Measurements from ENCODE around the gene ADSL.
"Not testable (repeated sequence)": the region's sequence is repeated elsewhere in the genome, so short reads cannot be mapped to it uniquely, and the experiment has no call there.

ADSL gene

DNA sequence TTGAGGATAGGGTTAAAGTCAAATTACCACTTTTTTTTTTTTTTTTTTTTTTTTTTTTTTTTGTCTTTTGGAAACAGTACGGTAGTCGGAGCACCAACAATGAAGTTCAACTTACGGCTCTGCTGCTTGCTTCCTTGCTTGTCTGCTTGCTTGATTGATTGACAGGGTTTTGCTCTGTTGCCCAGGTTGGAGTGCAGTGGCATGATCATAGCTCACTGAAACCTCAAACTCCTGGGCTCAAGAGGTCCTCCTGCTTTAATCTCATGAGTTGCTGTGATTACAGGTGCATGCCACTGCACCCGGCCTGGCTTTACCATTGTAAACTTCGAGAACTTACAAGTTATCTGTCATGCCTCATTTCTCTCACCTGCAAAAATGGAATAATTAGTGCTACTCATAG, 29.8 kb downstream of the ADSL start:
- no peak overlapping the region for H3K4me2 ChIP-seq (ENCODE audit: insufficient read depth, low read length)
- peaks cover 9% of the 10 kb centered on the region for H3K36me3 ChIP-seq (ENCODE audit: insufficient read depth, low read length)
- H3K4me3 ChIP-seq (ENCODE audit: low read depth in 1 of 2, low read length in 2 of 2) = no peak overlapping the region
- DNase-seq = no peak
- no peak overlapping the region for H2AFZ ChIP-seq (ENCODE audit: low read depth, low read length)
- H3K27me3 ChIP-seq (ENCODE audit: insufficient read depth, low read length, poor library complexity) = no peaks in the 10 kb centered on the region
- TF ChIP-seq, protein P1, sequence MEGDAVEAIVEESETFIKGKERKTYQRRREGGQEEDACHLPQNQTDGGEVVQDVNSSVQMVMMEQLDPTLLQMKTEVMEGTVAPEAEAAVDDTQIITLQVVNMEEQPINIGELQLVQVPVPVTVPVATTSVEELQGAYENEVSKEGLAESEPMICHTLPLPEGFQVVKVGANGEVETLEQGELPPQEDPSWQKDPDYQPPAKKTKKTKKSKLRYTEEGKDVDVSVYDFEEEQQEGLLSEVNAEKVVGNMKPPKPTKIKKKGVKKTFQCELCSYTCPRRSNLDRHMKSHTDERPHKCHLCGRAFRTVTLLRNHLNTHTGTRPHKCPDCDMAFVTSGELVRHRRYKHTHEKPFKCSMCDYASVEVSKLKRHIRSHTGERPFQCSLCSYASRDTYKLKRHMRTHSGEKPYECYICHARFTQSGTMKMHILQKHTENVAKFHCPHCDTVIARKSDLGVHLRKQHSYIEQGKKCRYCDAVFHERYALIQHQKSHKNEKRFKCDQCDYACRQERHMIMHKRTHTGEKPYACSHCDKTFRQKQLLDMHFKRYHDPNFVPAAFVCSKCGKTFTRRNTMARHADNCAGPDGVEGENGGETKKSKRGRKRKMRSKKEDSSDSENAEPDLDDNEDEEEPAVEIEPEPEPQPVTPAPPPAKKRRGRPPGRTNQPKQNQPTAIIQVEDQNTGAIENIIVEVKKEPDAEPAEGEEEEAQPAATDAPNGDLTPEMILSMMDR (IDR thresholded peaks at IDR 0.05; ENCODE audit: borderline replicate concordance, extremely low read depth, low read length, poor library complexity, severe bottlenecking) = no peak
- no peak for TF ChIP-seq EZH2 (IDR thresholded peaks at IDR 0.05; ENCODE audit: borderline replicate concordance, low read depth, low read length, severe bottlenecking)
- peaks cover 84% of the 10 kb centered on the region for H3K79me2 ChIP-seq (ENCODE audit: insufficient read depth, low read length)
- ATAC-seq (ENCODE audit: insufficient read depth, low read depth) = no peak
- peaks cover 15% of the 10 kb centered on the region for H3K4me1 ChIP-seq (ENCODE audit: insufficient read depth, low read length)
- no peaks in the 10 kb centered on the region for H3K9me3 ChIP-seq (ENCODE audit: insufficient read depth, low read length, severe bottlenecking)
- H4K20me1 ChIP-seq (ENCODE audit: insufficient read depth, low read length) = peaks cover 6% of the 10 kb centered on the region; the same call in 1 of the 2 replicates
- H3K27ac ChIP-seq (ENCODE audit: low read length) = no peak overlapping the region
- H3K9ac ChIP-seq (ENCODE audit: low read depth, low read length) = no peak overlapping the region

DNA sequence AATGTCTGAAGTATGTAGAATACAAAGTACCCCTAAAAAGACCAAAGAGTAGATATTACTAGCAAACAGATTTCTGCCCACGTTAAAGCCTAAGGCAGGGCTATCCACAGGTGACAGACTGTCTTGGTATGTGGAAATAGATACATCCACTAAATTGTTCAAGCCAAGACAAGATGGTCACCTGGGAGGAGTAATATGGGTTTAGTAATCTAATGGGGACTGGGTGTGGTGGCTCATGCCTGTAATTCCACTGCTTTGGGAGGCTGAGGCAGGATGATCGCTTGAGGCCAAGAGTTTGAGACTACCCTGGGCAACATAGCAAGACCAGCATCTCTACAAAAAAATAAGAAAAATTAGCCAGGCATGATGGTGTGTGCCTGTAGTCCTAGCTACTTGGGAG, 31.6 kb downstream of the ADSL start:
- no peak overlapping the region for H3K9ac ChIP-seq (ENCODE audit: low read depth, low read length)
- ATAC-seq (ENCODE audit: insufficient read depth, low read depth) (no peak), DNase-seq (no peak)
- H3K27me3 ChIP-seq (ENCODE audit: insufficient read depth, low read length, poor library complexity) = no peaks in the 10 kb centered on the region
- H2AFZ ChIP-seq (ENCODE audit: low read depth, low read length) = no peak overlapping the region
- no peaks in the 10 kb centered on the region for H3K9me3 ChIP-seq (ENCODE audit: insufficient read depth, low read length, severe bottlenecking)
- no peak overlapping the region for H3K4me3 ChIP-seq (ENCODE audit: low read depth in 1 of 2, low read length in 2 of 2)
- H3K36me3 ChIP-seq (ENCODE audit: insufficient read depth, low read length) = peaks cover 5% of the 10 kb centered on the region
- no peak overlapping the region for H3K27ac ChIP-seq (ENCODE audit: low read length)
- peaks cover 10% of the 10 kb centered on the region; the same call in 1 of the 2 replicates for H4K20me1 ChIP-seq (ENCODE audit: insufficient read depth, low read length)
- no peak overlapping the region for H3K4me2 ChIP-seq (ENCODE audit: insufficient read depth, low read length)
- TF ChIP-seq, protein P1 (IDR thresholded peaks at IDR 0.05; ENCODE audit: borderline replicate concordance, extremely low read depth, low read length, poor library complexity, severe bottlenecking) = no peak
- TF ChIP-seq EZH2 (IDR thresholded peaks at IDR 0.05; ENCODE audit: borderline replicate concordance, low read depth, low read length, severe bottlenecking) = no peak
- no peaks in the 10 kb centered on the region for H3K4me1 ChIP-seq (ENCODE audit: insufficient read depth, low read length)
- peaks cover 86% of the 10 kb centered on the region for H3K79me2 ChIP-seq (ENCODE audit: insufficient read depth, low read length)

DNA sequence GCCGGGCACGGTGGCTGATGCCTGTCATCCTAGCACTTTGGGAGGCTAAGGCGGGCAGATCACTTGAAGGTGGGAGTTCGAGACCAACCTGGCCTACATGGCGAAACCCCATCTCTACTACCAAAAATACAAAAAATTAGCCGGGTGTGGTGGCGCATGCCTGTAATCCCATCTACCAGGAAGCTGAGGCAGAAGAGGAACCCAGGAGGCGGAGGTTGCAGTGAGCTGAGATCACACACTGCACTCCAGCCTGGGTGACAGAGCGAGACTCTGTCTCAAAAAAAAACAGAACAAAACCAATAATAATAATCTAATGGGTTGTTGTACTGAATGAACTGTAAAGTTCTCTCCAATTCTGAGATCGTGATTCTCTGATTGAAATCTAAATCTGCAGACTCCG, 32.1 kb downstream of the ADSL start:
- H3K4me3 ChIP-seq (ENCODE audit: low read depth in 1 of 2, low read length in 2 of 2); ATAC-seq (ENCODE audit: insufficient read depth, low read depth); H3K4me2 ChIP-seq (ENCODE audit: insufficient read depth, low read length); H4K20me1 ChIP-seq (ENCODE audit: insufficient read depth, low read length); H3K9me3 ChIP-seq (ENCODE audit: insufficient read depth, low read length, severe bottlenecking); H3K9ac ChIP-seq (ENCODE audit: low read depth, low read length); H3K27ac ChIP-seq (ENCODE audit: low read length); H3K36me3 ChIP-seq (ENCODE audit: insufficient read depth, low read length); DNase-seq; H2AFZ ChIP-seq (ENCODE audit: low read depth, low read length); H3K4me1 ChIP-seq (ENCODE audit: insufficient read depth, low read length); H3K27me3 ChIP-seq (ENCODE audit: insufficient read depth, low read length, poor library complexity): not testable (repeated sequence)
- H3K79me2 ChIP-seq (ENCODE audit: insufficient read depth, low read length) = peaks cover 84% of the 10 kb centered on the region

DNA sequence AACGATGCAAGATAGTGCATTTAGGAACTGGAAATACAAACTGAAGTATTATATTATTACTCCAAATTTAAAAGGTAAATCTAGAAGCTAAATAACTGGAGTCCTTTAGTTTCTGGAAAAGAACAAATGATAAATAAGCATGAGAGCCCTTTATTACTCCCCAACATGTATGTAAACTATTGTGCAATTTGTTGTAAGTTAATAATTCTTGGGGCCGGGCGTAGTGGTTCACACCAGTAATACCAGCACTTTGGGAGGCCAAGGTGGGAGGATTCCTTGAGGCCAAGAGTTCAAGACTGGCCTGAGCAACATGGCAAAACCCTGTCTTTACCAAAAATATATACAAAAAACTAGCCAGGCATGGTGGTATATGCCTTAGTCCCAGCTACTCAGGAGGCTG, 35.2 kb downstream of the ADSL start:
- peaks cover 85% of the 10 kb centered on the region for H3K79me2 ChIP-seq (ENCODE audit: insufficient read depth, low read length)
- no peak overlapping the region for H2AFZ ChIP-seq (ENCODE audit: low read depth, low read length)
- no peak for TF ChIP-seq EZH2 (IDR thresholded peaks at IDR 0.05; ENCODE audit: borderline replicate concordance, low read depth, low read length, severe bottlenecking)
- TF ChIP-seq, protein P1 (IDR thresholded peaks at IDR 0.05; ENCODE audit: borderline replicate concordance, extremely low read depth, low read length, poor library complexity, severe bottlenecking) = no peak
- H3K27ac ChIP-seq (ENCODE audit: low read length) = no peak overlapping the region
- no peak overlapping the region for H3K4me3 ChIP-seq (ENCODE audit: low read depth in 1 of 2, low read length in 2 of 2)
- H3K4me2 ChIP-seq (ENCODE audit: insufficient read depth, low read length) = no peak overlapping the region
- H4K20me1 ChIP-seq (ENCODE audit: insufficient read depth, low read length) = peaks cover 6% of the 10 kb centered on the region; the same call in 1 of the 2 replicates
- H3K9me3 ChIP-seq (ENCODE audit: insufficient read depth, low read length, severe bottlenecking) = no peaks in the 10 kb centered on the region
- ATAC-seq (ENCODE audit: insufficient read depth, low read depth) (no peak), DNase-seq (no peak)
- no peaks in the 10 kb centered on the region for H3K27me3 ChIP-seq (ENCODE audit: insufficient read depth, low read length, poor library complexity)
- H3K4me1 ChIP-seq (ENCODE audit: insufficient read depth, low read length) = peaks cover 16% of the 10 kb centered on the region
- H3K9ac ChIP-seq (ENCODE audit: low read depth, low read length) = no peak overlapping the region
- H3K36me3 ChIP-seq (ENCODE audit: insufficient read depth, low read length) = no peaks in the 10 kb centered on the region

Measured in DND-41 (cell line).